LHCN-M2 (cell line): ENCODE data around the gene FAM222B. TPM values are rescaled to one million over a fixed set of nuclear protein-coding genes. Genes with fewer than 3 reads are reported as not detected.

Source experiments
- DNase-seq: peaks from one replicate; pipeline ENCODE4 v3.0.0-alpha.2; 2012; ENCODE audit warnings: low read depth
- total RNA-seq: library from RNA; depleted of rRNA; stranded (reverse); fragments of >200 nt; gene quantifications from 2 replicates; pipeline ENCODE4 v1.2.3, GENCODE V29; 2014; rRNA removed

Gene FAM222B
- total RNA-seq, 1 experiment from 2014 or later = 18.0 TPM

- DNase-seq = no peak
Measured at GRCh38 chr17:28715217-28715616, 127.4 kb downstream of the FAM222B start.

GRCh38 chr17:28714281-28714680 is 128.3 kb downstream of the FAM222B start:
- DNase-seq = no peak

DNA sequence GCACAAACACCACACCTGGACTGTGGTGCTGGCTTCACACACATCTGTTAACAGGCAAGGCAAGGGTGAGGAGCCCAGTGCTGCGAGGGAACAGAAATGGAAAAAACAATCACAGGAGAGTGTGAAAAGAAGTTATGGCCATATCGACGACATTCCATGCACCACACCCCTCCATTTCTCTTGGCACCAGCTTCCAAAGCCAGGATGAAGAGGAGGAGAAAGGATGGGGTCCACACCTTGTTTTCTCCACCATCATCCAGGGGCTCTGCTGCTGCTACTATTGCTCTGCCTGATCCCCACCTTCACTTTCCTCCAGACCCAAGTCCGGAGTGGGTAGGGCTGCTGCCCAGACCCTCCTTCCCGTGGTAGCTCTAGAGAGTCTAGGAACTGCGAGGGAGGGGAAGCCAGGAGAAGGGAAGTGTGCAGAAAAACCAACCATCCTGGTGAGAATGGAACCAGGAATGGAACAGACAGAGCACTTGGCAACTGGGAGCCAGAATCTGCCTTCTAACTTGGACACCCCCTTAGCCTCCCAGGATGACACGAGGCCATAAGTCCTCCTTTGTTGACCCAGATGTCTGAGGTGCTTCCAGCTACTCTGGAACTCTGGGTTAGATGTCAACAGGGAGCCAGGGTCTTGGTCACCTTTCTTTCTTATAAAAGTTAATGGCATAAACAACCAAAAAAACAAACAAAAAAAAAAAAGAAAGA is 129.7 kb downstream of the FAM222B start:
- DNase-seq = no peak

- DNase-seq = no peak
Measured at GRCh38 chr17:28712032-28712704, 130.4 kb downstream of the FAM222B start.

GRCh38 chr17:28711723-28712031 is 130.9 kb downstream of the FAM222B start, which contains the start of gene PROCA1:
Gene PROCA1 (minus strand): TSS chr17:28711888. CDS start chr17:28711660, 228 bp downstream.
- no peak for DNase-seq

DNA sequence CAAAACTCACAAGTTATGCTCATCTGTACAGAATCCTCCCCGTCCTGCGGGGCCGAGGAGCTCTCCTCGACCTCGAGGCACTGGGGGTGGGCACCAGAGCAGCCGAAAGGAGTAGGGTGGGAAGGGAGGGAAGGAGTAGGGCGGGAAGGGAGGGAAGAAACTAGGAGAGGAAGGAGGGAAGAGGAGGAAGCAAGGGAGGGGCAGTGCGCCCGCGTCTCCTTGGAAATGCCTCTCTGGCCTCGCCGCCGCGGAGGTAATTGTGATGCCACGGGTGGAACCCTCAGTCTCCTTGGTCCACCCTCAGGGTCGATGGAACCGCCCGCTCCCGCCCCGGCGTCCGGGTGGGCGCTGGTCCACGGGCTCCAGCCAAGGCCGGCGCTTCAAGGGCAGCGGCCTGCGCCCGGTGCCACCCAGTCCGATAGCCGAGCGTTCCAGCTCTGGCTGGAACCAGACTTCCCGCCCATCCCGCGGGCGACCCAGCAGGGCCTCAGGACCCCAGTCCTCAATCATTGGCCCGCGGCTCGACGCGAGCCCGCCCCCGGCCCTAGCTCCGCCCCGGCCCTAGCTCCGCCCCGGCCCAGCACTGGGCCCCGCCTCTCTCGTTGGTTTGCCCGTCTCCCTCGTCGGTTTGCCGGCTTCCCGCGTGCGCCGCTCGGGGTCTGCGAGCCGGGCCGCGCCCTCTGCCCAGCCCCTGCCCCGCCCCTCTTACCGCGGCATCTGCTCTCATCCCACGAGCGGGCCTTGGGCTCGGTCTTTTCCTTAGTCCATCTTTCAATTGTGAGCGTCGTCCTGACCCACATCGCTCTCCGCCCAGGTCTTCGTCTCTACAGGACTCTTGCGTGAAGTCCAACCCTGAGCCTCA is 131.5 kb downstream of the FAM222B start:
- DNase-seq = peak; percentile 89

- DNase-seq = no peak
Measured at GRCh38 chr17:28707339-28707720, 135.3 kb downstream of the FAM222B start.

DNA sequence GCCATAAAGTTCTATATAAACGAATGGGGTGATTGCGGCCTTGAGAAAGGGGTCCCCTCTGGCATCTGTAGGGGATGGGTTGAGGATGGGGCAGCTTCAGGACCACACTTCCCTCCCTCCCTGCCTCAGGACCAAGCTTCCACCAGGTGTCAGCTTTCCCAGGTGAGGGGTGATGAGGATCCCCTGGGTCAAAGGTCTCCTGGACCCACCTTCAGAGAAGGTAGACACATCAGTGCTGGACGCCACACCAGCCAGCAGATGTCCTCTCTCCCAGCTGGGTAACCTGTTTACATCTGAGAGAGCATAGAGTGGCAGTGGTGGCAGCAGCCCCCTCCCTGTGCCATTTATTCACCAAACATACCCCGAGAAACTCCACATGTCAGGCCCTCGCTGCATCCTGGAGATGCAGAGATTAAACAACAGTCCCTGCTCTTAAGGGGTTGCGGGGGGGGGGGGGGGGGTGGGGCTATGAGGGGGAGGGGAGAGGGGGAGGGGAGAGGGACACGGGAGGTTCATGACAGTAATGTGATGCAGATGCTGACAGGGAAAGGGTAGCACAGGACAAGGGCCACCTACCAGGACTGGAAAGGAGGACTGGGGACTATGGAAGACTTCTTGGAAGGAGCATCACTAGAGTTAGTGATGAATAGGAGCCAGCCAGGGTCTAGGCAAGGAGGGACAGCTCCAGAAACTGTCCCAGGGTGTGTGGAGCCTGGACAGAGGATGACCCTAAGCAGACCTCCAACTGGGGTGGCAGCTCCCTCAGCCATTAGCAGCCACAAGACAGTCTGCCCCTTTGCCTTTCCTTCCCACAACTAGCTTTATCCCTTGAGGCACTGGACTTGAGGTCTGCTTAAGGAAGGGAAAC is 135.9 kb downstream of the FAM222B start:
- no peak for DNase-seq

Other genes with a start within 250 kb of the FAM222B start
- gene SPAG5, start 243.8 kb downstream of the FAM222B start, total RNA-seq = 89.8 and 106 TPM in 2 replicates
- gene RSKR, start 228.6 kb downstream of the FAM222B start, total RNA-seq = 3.5 and 6.1 TPM in 2 replicates
- 119 and 139 TPM in 2 replicates for gene BLTP2, start 197.6 kb downstream of the FAM222B start, total RNA-seq
- gene SDF2, start 180.9 kb downstream of the FAM222B start, total RNA-seq = 47.5 and 47.6 TPM in 2 replicates
- gene SUPT6H, start 180.6 kb downstream of the FAM222B start, total RNA-seq = 31.8 and 39.8 TPM in 2 replicates
- 1.2 and 2.4 TPM in 2 replicates for gene PROCA1, start 130.9 kb downstream of the FAM222B start, total RNA-seq
- 396 and 449 TPM in 2 replicates for gene RAB34, start 124.9 kb downstream of the FAM222B start, total RNA-seq
- 312 and 418 TPM in 2 replicates for gene RPL23A, start 122.8 kb downstream of the FAM222B start, total RNA-seq
- 9.2 and 9.9 TPM in 2 replicates for gene TLCD1, start 116.6 kb downstream of the FAM222B start, total RNA-seq
- gene NEK8, start 114.0 kb downstream of the FAM222B start, total RNA-seq = 2.2 and 3.4 TPM in 2 replicates
- gene TRAF4, start 98.8 kb downstream of the FAM222B start, total RNA-seq = 37.4 and 57.5 TPM in 2 replicates
- gene ERAL1, start 12.2 kb upstream of the FAM222B start, total RNA-seq = 41.3 and 49.2 TPM in 2 replicates
- 23.7 and 31.6 TPM in 2 replicates for gene FLOT2, start 54.9 kb upstream of the FAM222B start, total RNA-seq
- gene DHRS13, start 60.3 kb upstream of the FAM222B start, total RNA-seq = 4.6 and 5.2 TPM in 2 replicates
- gene PHF12, start 108.7 kb upstream of the FAM222B start, total RNA-seq = 28.2 and 29.0 TPM in 2 replicates
- not detected in 2 replicates for gene SEZ6, start 163.2 kb upstream of the FAM222B start, total RNA-seq
- 0.38 and 1.7 TPM in 2 replicates for gene PIPOX, start 200.4 kb upstream of the FAM222B start, total RNA-seq